Measurements from ENCODE around the gene CERKL.

CERKL gene

GRCh38 chr2:181628590-181629585 lies 28.0 kb downstream of the CERKL start:
- DNase-seq: no peak

DNA sequence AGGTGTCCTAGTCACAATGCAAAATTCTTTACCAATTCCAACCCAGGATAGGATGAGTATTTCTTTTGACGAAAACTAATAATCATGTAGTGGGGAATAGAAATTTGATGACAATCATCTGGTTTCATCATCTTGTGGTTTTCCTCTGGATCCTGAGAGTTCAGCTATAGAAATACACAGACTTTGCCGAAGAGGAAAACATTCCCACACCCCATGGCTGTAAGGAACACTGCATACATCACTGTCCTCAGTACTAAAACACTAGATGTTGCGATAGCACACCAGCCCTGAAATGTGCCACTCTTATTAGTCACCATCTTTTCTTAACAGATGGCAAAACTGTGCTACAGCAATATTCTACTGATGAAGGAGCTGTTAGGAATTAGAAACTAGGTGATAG lies 29.4 kb downstream of the CERKL start:
- DNase-seq: no peak

DNA sequence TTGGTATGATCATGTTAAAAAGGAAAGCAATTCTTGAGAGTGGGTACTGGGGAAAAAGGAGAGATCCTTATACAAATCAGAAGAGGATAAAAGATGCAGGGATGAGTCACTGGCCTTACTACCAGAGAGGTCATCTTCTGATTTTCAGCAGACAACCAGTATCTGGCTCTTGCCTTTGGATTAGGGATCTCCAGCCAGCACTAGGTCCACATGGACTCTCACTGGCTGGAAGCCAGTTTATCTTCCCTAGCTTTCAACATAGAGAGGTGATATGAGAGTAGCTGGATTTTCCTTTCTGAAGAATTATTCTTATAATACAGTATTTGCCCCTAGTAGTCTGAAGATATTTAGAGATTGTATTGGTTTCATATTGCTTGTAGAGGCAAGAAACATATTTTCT lies 30.2 kb downstream of the CERKL start:
- DNase-seq: no peak

DNA sequence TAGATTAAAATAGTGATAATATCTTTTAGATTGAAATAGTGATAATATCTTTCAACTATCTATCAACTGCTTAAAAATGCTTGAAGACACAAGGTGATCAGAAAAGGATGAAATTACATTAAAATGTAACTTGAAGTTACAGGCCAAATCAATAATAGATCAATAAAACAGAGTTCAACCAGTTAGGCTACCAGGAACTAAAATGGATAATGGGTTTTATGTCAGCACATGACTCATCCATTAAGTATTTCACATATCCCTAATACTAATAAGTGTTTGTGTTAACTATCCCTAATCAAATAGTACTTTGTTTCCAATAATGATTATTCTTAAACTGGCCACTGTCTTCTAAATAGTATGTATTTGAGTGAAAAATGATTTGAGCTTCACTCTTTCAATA lies 33.7 kb downstream of the CERKL start:
- no peak for DNase-seq

GRCh38 chr2:181621779-181622490 lies 35.0 kb downstream of the CERKL start:
- DNase-seq: no peak

- no peak for DNase-seq
Measured at GRCh38 chr2:181619516-181619915, 37.4 kb downstream of the CERKL start.

- DNase-seq: no peak
Measured at GRCh38 chr2:181616715-181617114, 40.2 kb downstream of the CERKL start.

DNA sequence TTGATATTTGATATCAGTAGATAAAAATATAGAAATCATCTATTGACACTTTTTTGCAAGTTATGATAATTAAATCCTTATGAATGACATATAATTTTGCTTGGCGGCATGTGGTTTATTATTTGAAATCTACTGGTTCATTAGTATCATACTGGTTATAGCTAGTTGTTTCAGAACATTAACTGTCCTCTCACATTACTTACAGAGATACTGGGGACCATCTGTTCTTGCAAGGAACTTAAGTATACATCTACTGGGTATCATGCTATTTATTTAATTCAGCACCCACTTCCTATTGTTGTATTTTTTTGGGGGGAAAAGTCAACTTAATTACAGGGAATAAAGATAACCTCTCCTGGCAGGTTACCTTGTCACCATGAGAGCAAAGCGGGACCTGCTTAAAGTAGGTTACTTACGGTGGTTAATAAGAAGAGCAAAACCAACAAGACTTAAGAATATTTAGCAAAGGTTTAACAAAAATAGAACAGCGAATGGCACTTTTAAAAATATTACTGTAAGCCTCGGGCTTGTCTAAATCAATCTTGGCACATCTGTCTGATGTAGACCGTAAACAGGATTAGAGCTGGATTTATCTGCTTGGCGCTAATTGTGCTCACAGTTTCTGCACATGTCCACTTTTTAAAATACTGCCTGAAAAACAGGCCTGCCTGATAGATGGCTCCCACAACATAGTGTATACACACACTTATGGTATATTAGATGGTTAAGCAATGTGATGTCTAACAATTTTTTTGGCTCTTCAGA lies 41.8 kb downstream of the CERKL start:
- no peak for DNase-seq

DNA sequence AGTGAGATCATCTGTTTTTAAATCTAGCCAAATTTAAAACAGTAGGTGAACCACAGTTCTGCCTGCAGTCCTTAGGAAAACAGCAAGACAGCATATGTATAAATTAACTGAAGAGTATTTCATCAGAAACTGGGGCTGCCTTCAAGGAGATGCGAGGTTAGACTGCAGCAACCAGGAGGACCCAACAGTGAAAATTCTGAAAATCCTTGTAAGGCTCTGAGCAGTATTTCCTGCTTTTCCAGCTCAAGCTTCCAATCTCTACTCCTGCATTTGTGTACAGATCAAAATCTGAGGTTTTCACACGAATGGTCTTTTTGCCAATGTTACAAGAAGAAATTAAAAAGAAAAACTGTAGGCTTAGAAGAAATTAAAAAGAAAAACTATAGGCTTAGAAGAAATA lies 43.7 kb downstream of the CERKL start:
- DNase-seq: no peak

GRCh38 chr2:181607629-181608590 lies 49.0 kb downstream of the CERKL start:
- no peak for DNase-seq

- DNase-seq: no peak
Measured at GRCh38 chr2:181605889-181606837, 50.7 kb downstream of the CERKL start.

DNA sequence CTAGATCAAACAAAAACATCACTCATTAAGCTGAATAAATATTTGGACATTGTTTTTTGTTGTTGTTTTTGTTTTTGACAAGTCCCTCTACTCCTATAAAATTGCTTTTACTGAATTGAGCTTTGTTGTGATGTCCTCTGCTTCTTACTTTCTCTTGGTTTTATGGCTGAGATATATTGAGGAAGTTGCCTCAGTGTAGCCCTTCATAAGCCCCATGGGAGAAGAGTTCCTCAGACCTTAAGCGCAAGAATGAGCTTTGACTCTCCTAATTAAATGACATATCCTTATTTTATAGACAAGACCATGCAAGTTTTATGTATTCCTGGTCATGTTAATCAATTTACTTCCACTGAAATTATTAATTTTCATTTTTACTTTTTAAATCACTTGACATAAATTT lies 54.9 kb downstream of the CERKL start:
- DNase-seq: no peak

GRCh38 chr2:181596556-181596955 lies 60.3 kb downstream of the CERKL start:
- DNase-seq: no peak

DNA sequence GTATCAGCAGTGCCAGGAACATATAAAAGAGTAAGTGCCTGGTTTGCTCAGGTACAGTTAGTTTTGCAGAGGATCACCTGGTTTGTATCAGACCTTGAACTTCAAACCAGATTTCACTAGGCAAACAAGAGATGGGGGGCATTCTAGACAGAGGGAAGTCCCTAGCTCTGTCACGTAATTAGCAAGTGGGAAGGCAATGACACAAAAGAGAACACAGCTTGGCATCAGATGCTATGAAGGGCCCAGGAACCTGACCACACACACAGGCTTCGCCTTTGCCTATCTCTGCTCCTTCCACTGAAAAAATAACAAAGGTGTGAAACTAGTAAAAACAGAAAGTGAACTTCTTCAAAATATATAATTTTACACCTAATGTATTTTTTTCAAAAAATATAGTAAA lies 62.6 kb downstream of the CERKL start:
- no peak for DNase-seq

- DNase-seq: no peak
Measured at GRCh38 chr2:181589779-181590178, 67.1 kb downstream of the CERKL start.

- no peak for DNase-seq
Measured at GRCh38 chr2:181588546-181588945, 68.4 kb downstream of the CERKL start.

DNA sequence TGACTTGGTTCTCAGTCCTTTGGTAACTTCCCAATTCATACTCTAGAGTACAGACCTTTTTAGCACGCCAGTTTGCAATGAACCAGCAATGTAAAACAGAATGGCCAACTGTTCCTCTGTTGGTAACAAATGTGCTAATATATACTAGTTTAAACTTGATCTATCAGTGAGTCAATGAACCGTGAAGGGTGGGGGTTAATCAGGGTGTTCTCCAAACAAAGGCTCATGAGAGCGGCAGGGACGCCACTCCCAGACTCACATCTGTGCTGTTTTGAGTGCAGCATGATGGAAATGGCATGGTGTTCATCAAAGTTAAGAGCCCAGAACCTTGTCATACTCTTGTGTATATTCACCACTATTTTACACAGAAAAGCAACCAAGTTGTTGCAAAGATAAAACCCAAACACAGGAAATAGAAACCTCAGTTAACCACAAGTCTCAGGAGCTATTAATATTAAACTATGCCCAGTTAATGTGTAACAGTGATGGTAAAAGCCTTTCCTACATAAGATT lies 70.3 kb downstream of the CERKL start:
- DNase-seq: no peak

- DNase-seq: no peak
Measured at GRCh38 chr2:181585732-181586131, 71.2 kb downstream of the CERKL start.

DNA sequence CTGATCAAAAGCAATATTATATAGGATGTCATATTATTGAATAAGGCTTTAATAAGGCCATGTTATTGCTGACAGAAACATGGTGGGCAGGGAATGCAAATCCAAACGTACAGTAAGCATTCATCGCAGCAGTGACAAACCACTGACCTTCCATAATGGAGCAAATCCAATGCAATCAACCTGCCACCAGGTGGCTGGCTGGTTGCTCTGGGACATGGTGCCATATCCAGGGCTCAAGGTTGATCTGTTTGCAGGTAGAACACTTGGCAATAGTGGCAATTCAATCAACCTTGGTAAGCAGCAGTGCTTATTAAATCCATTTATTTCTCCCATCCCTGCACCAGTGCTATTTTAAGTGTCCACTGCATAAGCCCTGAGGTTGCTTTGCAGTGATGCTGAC lies 75.4 kb downstream of the CERKL start:
- DNase-seq: no peak

GRCh38 chr2:181578829-181579228 lies 78.1 kb downstream of the CERKL start:
- DNase-seq: no peak

Measured in inflammatory macrophage (primary cell).